ENCODE data around the gene LOXL1. TPM values are rescaled to one million over a fixed set of nuclear protein-coding genes. Genes with fewer than 3 reads are reported as not detected.
A peak's percentile ranks its signal among the peaks of the same experiment; 100 is the strongest.

The LOXL1 gene
- total and polyA plus RNA-seq, 2 experiments from 2014 or later = 44.5 to 136 TPM

- Histone ChIP-seq H3K79me2 (peaks cover 38% of the 10 kb centered on the region), H3K27me3 (no peaks in the 10 kb centered on the region), H3K9me3 (ENCODE audit: low read depth) (no peaks in the 10 kb centered on the region), H2AFZ (peak within 1 kb of the TSS; percentile 90), H3K27ac (peak within 1 kb of the TSS; percentile 88), H4K20me1 (ENCODE audit: insufficient read depth, poor library complexity, severe bottlenecking) (no peaks in the 10 kb centered on the region), H3K4me2 (peak within 1 kb of the TSS; percentile 92), H3K9me2 (replicated peaks; ENCODE audit: insufficient read depth) (no peaks in the 10 kb centered on the region), H3K36me3 (replicated peaks; ENCODE audit: insufficient read depth, low read depth) (no peaks in the 10 kb centered on the region), H3K4me3 (peak within 1 kb of the TSS; percentile 91), H3K4me1 (ENCODE audit: insufficient read depth) (peaks cover 4% of the 10 kb centered on the region)
- WGBS (ENCODE audit: low lambda C conversion rate, missing lambda C conversion rate) = 1% methylated on average over 21 of the region's 27 CpGs
- peak; percentile 97 for DNase-seq (ENCODE audit: low spot score)
- no peak for TF ChIP-seq EZH2phosphoT487 (IDR thresholded peaks at IDR 0.05; ENCODE audit: low read depth, severe bottlenecking, unreplicated experiment)
- no peak for TF ChIP-seq CTCF (IDR thresholded peaks at IDR 0.05; ENCODE audit: poor library complexity)
- no peak for TF ChIP-seq EZH2 (IDR thresholded peaks at IDR 0.05; ENCODE audit: borderline replicate concordance)
Observed at GRCh38 chr15:73994413-73994883, 68.2 kb downstream of the LOXL1 start, which contains the start of gene PML. Gene PML (plus strand): TSS chr15:73994716. CDS start chr15:73994813, 97 bp downstream.

- Histone ChIP-seq H2AFZ (peak overlapping the region; percentile 90), H3K79me2 (peaks cover 43% of the 10 kb centered on the region), H3K36me3 (replicated peaks; ENCODE audit: insufficient read depth, low read depth) (no peaks in the 10 kb centered on the region), H4K20me1 (ENCODE audit: insufficient read depth, poor library complexity, severe bottlenecking) (no peaks in the 10 kb centered on the region), H3K27me3 (no peaks in the 10 kb centered on the region), H3K4me3 (peak overlapping the region; percentile 91), H3K4me2 (peak overlapping the region; percentile 92), H3K27ac (peak overlapping the region; percentile 88), H3K9me3 (ENCODE audit: low read depth) (no peaks in the 10 kb centered on the region), H3K4me1 (ENCODE audit: insufficient read depth) (peaks cover 4% of the 10 kb centered on the region), H3K9me2 (replicated peaks; ENCODE audit: insufficient read depth) (no peaks in the 10 kb centered on the region)
- TF ChIP-seq EZH2 (IDR thresholded peaks at IDR 0.05; ENCODE audit: borderline replicate concordance) = no peak
- no peak for TF ChIP-seq CTCF (IDR thresholded peaks at IDR 0.05; ENCODE audit: poor library complexity)
- no peak for TF ChIP-seq EZH2phosphoT487 (IDR thresholded peaks at IDR 0.05; ENCODE audit: low read depth, severe bottlenecking, unreplicated experiment)
- 3% methylated on average over 18 of the region's 18 CpGs for WGBS (ENCODE audit: low lambda C conversion rate, missing lambda C conversion rate)
- DNase-seq (ENCODE audit: low spot score) = no peak
Observed at GRCh38 chr15:73994912-73995622, 68.8 kb downstream of the LOXL1 start.

- TF ChIP-seq EZH2phosphoT487 (IDR thresholded peaks at IDR 0.05; ENCODE audit: low read depth, severe bottlenecking, unreplicated experiment) = no peak
- no peak for TF ChIP-seq CTCF (IDR thresholded peaks at IDR 0.05; ENCODE audit: poor library complexity)
- no peak for TF ChIP-seq EZH2 (IDR thresholded peaks at IDR 0.05; ENCODE audit: borderline replicate concordance)
- 78% methylated on average over 2 of the region's 2 CpGs for WGBS (ENCODE audit: low lambda C conversion rate, missing lambda C conversion rate)
- Histone ChIP-seq H3K9me2 (replicated peaks; ENCODE audit: insufficient read depth) (no peaks in the 10 kb centered on the region), H3K36me3 (replicated peaks; ENCODE audit: insufficient read depth, low read depth) (no peaks in the 10 kb centered on the region), H4K20me1 (ENCODE audit: insufficient read depth, poor library complexity, severe bottlenecking) (no peaks in the 10 kb centered on the region), H3K79me2 (peaks cover 52% of the 10 kb centered on the region), H3K4me2 (peak overlapping the region; percentile 92), H3K4me3 (no peak overlapping the region), H3K27ac (no peak overlapping the region), H2AFZ (no peak overlapping the region), H3K27me3 (no peaks in the 10 kb centered on the region), H3K4me1 (ENCODE audit: insufficient read depth) (peaks cover 4% of the 10 kb centered on the region), H3K9me3 (ENCODE audit: low read depth) (no peaks in the 10 kb centered on the region)
- no peak for DNase-seq (ENCODE audit: low spot score)
Observed at GRCh38 chr15:73996267-73996666, 70.0 kb downstream of the LOXL1 start.

All from hepatocyte (in vitro differentiated cells).